Endothelial cell of umbilical vein (primary cell): Measurements from ENCODE around the gene PSMA6. TPM values are rescaled to one million over a fixed set of nuclear protein-coding genes. Genes with fewer than 3 reads are reported as not detected.

Experiments used
- BruUV-seq: library from RNA; stranded (reverse); fragments of 400-500 nt; replicated peaks from 2 replicates; lab custom pipeline; 2021; lab: Mats Ljungman, UMichigan
- CTCF ChIA-PET: fragments of 300-600, 350-600 bp; sonication (Branson Sonifier 250); formaldehyde crosslinking; loops from one replicate; lab custom pipeline; 2021; ENCODE audit warnings: antibody characterized with exemption, inconsistent platforms; lab: Charles Lee
- POLR2A ChIA-PET: fragments of 300-600, 350-600 bp; sonication (Branson Sonifier 250); formaldehyde crosslinking; loops from one replicate; lab custom pipeline; 2021; ENCODE audit warnings: antibody characterized with exemption, inconsistent platforms; lab: Charles Lee
- DNase-seq: peaks from one replicate; pipeline ENCODE4 v3.0.0-alpha.2; 2011; ENCODE audit warnings: low read depth, low spot score
- FAIRE-seq: peaks from 2 replicates; lab custom pipeline; 2011; peaks lifted over from hg19 to GRCh38; lab: Jason Lieb, UNC
- H2AFZ ChIP-seq: 2 replicates; pipeline ENCODE4 v1.6.0; 2012; ENCODE audit warnings: low read depth, low read length, control low read depth, inconsistent platforms
- H3K27ac ChIP-seq: 2 replicates; pipeline ENCODE4 v1.5.1; 2011; ENCODE audit warnings: low read depth, mild to moderate bottlenecking, control low read depth, low read length, moderate library complexity; ENCODE audit not compliant: insufficient read depth
- H3K27me3 ChIP-seq, 2 experiments: 2 replicates each; pipeline versions ENCODE4 v1.6.0 to v1.6.1; 2011; ENCODE audit warnings: low read length in 2 of 2, mixed read lengths in 1 of 2; ENCODE audit not compliant: control insufficient read depth in 2 of 2, insufficient read depth in 2 of 2
- H3K36me3 ChIP-seq, 2 experiments: 2 replicates in 1 of 2; 3 replicates in 1 of 2; pipeline ENCODE4 v1.5.1; 2011; ENCODE audit warnings: low read length in 2 of 2, mild to moderate bottlenecking in 1 of 2, moderate library complexity in 1 of 2; ENCODE audit not compliant: control insufficient read depth in 2 of 2, insufficient read depth in 2 of 2; ENCODE audit errors: extremely low read depth in 1 of 2
- H3K4me1 ChIP-seq: 3 replicates; pipeline ENCODE4 v1.5.1; 2011; ENCODE audit warnings: mild to moderate bottlenecking, low read length; ENCODE audit not compliant: control insufficient read depth, insufficient read depth; ENCODE audit errors: extremely low read depth
- H3K4me2 ChIP-seq: 2 replicates; pipeline ENCODE4 v1.6.1; 2011; ENCODE audit warnings: low read length, control low read depth, mixed read lengths; ENCODE audit not compliant: insufficient read depth
- H3K4me3 ChIP-seq, 3 experiments: fragments of 200-600 bp in 1 of 3; sonication (generic), shearing (Covaris generic) in 1 of 3; replicated peaks in 1 of 3; 2 replicates each; pipeline ENCODE4 v1.5.1; 2011 to 2016; ENCODE audit warnings: control low read depth in 3 of 3, low read length in 3 of 3, mild to moderate bottlenecking in 2 of 3, inconsistent platforms in 1 of 3, low read depth in 1 of 3, moderate library complexity in 1 of 3; ENCODE audit not compliant: insufficient read depth in 1 of 3
- H3K79me2 ChIP-seq: 2 replicates; pipeline ENCODE4 v1.6.0; 2012; ENCODE audit warnings: low read length, inconsistent platforms; ENCODE audit not compliant: control insufficient read depth, insufficient read depth
- H3K9ac ChIP-seq: replicated peaks from 2 replicates; pipeline ENCODE3; 2011; ENCODE audit warnings: low read length, control low read depth; ENCODE audit not compliant: insufficient read depth; ENCODE audit errors: extremely low read depth
- H3K9me1 ChIP-seq: replicated peaks from 3 replicates; pipeline ENCODE4 v1.6.0; 2011; ENCODE audit warnings: mild to moderate bottlenecking, low read length; ENCODE audit not compliant: control insufficient read depth, insufficient read depth; ENCODE audit errors: extremely low read depth
- H3K9me3 ChIP-seq: replicated peaks from 2 replicates; pipeline ENCODE4 v1.5.1; 2012; ENCODE audit warnings: low read length, inconsistent platforms; ENCODE audit not compliant: control insufficient read depth, insufficient read depth
- H4K20me1 ChIP-seq: replicated peaks from 2 replicates; pipeline ENCODE3; 2011; ENCODE audit warnings: mild to moderate bottlenecking, low read length; ENCODE audit not compliant: control insufficient read depth, insufficient read depth; ENCODE audit errors: extremely low read depth
- EZH2 ChIP-seq: IDR thresholded peaks from 2 replicates; pipeline ENCODE4 v1.6.1; 2012; ENCODE audit warnings: borderline replicate concordance, low read depth, mild to moderate bottlenecking, moderate library complexity, low read length, inconsistent platforms; ENCODE audit not compliant: severe bottlenecking
- FOS ChIP-seq: IDR thresholded peaks from 2 replicates; pipeline ENCODE4 v1.6.1; 2011; ENCODE audit warnings: mild to moderate bottlenecking, low read length, moderate library complexity, borderline replicate concordance; ENCODE audit not compliant: insufficient read depth
- GATA2 ChIP-seq: IDR thresholded peaks from 2 replicates; pipeline ENCODE4 v1.7.0; 2011; ENCODE audit warnings: low read depth, mild to moderate bottlenecking, moderate library complexity, mixed read lengths, low read length; ENCODE audit not compliant: insufficient read length, insufficient read depth
- MYC ChIP-seq: IDR thresholded peaks from one replicate; pipeline ENCODE4 v1.6.1; 2011; ENCODE audit warnings: mild to moderate bottlenecking, low read depth, low read length
- POLR2A ChIP-seq: IDR thresholded peaks from 2 replicates; pipeline ENCODE4 v1.6.1; 2012; ENCODE audit warnings: low read depth, mild to moderate bottlenecking, control low read depth, low read length
- POLR2AphosphoS5 ChIP-seq: IDR thresholded peaks from 2 replicates; pipeline ENCODE4 v1.6.1; 2012; ENCODE audit warnings: low read depth, mild to moderate bottlenecking, control low read depth, low read length, moderate library complexity; ENCODE audit not compliant: insufficient read depth
- dilution Hi-C: fragments of 300-500 bp; cut with MboI; formaldehyde crosslinking; loops from one replicate; pipeline ENCODE4 v1.15.0; 2019; ENCODE audit warnings: low sequenced_read_pairs; ENCODE audit not compliant: extremely low pct_ligation_motif_present
- intact Hi-C: fragments of 100-400 bp; cut with micrococcal nuclease; formaldehyde crosslinking; loops from one replicate; pipeline ENCODE4 v1.10.0; 2022
- polyA plus RNA-seq, 4 experiments: library from polyadenylated mRNA; depleted of rRNA in 3 of 4; stranded (reverse) in 3 of 4; unstranded in 1 of 4; fragments of >200 nt; gene quantifications; 2 replicates each; pipeline versions ENCODE4 v1.2.1 to v1.2.3, GENCODE V29; 2011 to 2012; ENCODE audit warnings: missing spikeins in 1 of 4
- total RNA-seq: library from RNA; stranded (reverse); gene quantifications from 2 replicates; pipeline ENCODE4 v1.2.3, GENCODE V29; 2021
- TF ChIP-seq, protein P1 (sequence below): IDR thresholded peaks from 2 replicates; pipeline ENCODE4 v1.6.1; 2011; ENCODE audit not compliant: insufficient read depth, insufficient read length
- TF ChIP-seq, protein P2 (sequence below), 2 donors: IDR thresholded peaks; 1 replicate in 1 of 2; 2 replicates in 1 of 2; pipeline ENCODE4 v1.5.1; 2011; ENCODE audit warnings: low read length in 2 of 2, mild to moderate bottlenecking in 2 of 2, moderate library complexity in 2 of 2, control low read depth in 1 of 2, inconsistent platforms in 1 of 2, low read depth in 1 of 2; ENCODE audit not compliant: insufficient read depth in 1 of 2; ENCODE audit errors: extremely low read depth in 1 of 2

Gene PSMA6
- total and polyA plus RNA-seq, 2 donors (not counting 3 experiments of a cell fraction or from before 2014, with no cell fraction given): 170 to 197 TPM

DNA sequence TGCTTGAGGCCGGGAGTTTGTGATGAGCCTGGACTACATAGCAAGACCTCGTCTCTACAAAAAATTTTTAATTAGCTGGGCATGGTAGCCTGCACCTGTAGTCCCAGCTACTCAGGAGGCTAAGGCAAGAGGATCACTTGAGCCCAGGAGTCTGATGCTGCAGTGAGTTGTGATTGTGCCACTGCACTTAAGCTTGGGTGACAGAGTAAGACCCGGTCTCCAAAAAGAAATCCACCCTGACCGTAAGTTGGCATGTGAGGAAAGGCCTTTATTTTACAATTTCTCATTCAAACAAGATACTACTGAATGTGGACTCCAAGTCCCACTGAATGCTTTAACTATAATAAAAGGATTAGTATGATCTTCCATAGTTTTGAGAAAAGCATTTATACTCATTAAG, 27.3 kb downstream of the PSMA6 start:
- BruUV-seq: no TSS peak
- DNase-seq (no peak), FAIRE-seq (no peak)
- TF ChIP-seq GATA2 (no peak), EZH2 (no peak), MYC (no peak), POLR2AphosphoS5 (no peak), FOS (no peak), POLR2A (no peak)
- TF ChIP-seq, protein P1, sequence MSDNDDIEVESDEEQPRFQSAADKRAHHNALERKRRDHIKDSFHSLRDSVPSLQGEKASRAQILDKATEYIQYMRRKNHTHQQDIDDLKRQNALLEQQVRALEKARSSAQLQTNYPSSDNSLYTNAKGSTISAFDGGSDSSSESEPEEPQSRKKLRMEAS: no peak
- TF ChIP-seq, protein P2, sequence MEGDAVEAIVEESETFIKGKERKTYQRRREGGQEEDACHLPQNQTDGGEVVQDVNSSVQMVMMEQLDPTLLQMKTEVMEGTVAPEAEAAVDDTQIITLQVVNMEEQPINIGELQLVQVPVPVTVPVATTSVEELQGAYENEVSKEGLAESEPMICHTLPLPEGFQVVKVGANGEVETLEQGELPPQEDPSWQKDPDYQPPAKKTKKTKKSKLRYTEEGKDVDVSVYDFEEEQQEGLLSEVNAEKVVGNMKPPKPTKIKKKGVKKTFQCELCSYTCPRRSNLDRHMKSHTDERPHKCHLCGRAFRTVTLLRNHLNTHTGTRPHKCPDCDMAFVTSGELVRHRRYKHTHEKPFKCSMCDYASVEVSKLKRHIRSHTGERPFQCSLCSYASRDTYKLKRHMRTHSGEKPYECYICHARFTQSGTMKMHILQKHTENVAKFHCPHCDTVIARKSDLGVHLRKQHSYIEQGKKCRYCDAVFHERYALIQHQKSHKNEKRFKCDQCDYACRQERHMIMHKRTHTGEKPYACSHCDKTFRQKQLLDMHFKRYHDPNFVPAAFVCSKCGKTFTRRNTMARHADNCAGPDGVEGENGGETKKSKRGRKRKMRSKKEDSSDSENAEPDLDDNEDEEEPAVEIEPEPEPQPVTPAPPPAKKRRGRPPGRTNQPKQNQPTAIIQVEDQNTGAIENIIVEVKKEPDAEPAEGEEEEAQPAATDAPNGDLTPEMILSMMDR (IDR thresholded peaks at IDR 0.05; ENCODE audit: extremely low read depth in 1 of 2, insufficient read depth in 1 of 2, low read depth in 1 of 2, low read length in 2 of 2): no peak
- Histone ChIP-seq H3K27me3 (no peaks in the 10 kb centered on the region), H3K4me1 (no peaks in the 10 kb centered on the region), H3K9me3 (no peaks in the 10 kb centered on the region), H3K79me2 (no peaks in the 10 kb centered on the region), H2AFZ (no peak overlapping the region), H3K9ac (no peak overlapping the region), H3K4me3 (no peak overlapping the region), H3K9me1 (no peaks in the 10 kb centered on the region), H3K4me2 (no peak overlapping the region), H4K20me1 (no peaks in the 10 kb centered on the region), H3K36me3 (peaks cover 2 to 8% of the 10 kb centered on the region in 2 experiments), H3K27ac (no peak overlapping the region)
- intact Hi-C loops: no loop called here
- dilution Hi-C loops: no loop called here
- CTCF ChIA-PET: interaction anchor here (2.0 kb wide), 1 partner anchor 58 kb away, joined by 6 read pairs; no protein-coding TSS in a partner anchor
- POLR2A ChIA-PET: no interaction called here
